Measurements from ENCODE around the gene PDILT.

Gene PDILT

DNA sequence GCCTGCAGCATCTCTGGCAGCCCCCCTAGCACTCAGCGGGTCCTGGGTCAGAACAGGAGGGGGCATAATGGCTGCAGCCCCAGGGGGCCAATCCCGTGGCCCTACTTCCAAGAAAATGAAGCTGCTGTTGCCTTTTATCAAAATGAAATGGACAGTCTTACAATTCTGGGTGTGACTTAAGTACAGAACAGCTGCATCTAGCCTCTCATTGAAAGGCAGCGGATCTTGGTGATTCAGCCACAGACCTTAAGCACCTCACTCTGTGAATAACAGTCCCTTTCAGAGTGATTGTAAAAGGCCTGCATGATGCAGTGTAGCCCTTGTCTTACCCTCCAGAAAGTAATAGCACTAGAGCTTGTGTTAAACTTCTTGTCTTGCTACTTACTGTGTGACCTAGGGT lies 40.5 kb downstream of the PDILT start:
- CTCF ChIA-PET = interaction anchor here (1.4 kb wide), 1 partner anchor 20 kb away, joined by 3 read pairs; no protein-coding TSS in a partner anchor
- no peaks in the 10 kb centered on the region for H3K4me1 Mint-ChIP-seq
- H3K36me3 Mint-ChIP-seq = no peaks in the 10 kb centered on the region
- no peak overlapping the region for H3K27ac Mint-ChIP-seq
- no peak for DNase-seq
- no peak overlapping the region for H3K4me3 Mint-ChIP-seq
- H3K9me3 Mint-ChIP-seq = no peaks in the 10 kb centered on the region
- peaks cover 4% of the 10 kb centered on the region for H3K27me3 Mint-ChIP-seq

DNA sequence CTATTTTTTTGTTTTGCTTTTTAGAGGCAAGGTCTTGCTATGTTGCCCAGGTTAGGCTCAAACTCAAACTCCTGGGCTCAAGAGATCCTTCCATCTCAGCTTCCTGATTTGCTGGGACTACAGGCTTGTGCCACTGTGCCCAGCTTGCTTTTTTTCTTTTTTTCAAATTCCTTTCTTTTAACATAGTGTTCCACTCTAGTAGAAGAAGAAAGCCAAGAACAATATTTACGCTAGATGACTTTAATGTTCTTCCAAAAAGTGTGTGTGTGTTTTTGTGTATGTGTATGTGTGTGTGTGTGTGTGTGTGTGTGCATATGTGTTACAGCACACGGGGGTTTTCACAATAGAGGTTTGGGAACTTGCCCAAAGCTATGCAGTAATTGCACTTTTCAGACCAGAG lies 41.3 kb downstream of the PDILT start:
- CTCF ChIA-PET = interaction anchor here (1.4 kb wide), 1 partner anchor 21 kb away, joined by 3 read pairs; no protein-coding TSS in a partner anchor

DNA sequence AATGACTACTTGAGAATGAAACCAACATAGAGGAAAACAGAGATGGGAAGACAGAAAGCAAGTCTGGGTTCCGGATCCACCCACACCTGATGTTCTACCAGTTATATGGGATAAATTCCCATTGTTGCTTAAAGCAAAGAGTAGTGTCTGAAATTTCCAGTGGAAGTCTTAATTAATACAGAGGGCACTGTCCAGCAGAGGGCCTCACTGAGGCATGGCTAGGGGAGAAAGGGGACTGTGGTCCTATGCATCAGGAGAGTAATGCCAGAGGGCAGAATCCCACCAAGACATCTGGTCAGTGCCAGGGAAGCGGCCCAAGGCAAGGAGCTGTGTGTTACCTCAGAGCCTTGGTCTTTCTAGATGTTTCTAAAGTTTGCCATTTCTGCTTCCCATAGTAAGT lies 44.5 kb downstream of the PDILT start:
- Mint-ChIP-seq H3K27me3 (no peaks in the 10 kb centered on the region), H3K9me3 (peaks cover 2% of the 10 kb centered on the region), H3K4me1 (no peaks in the 10 kb centered on the region), H3K27ac (no peak overlapping the region), H3K36me3 (no peaks in the 10 kb centered on the region), H3K4me3 (no peak overlapping the region)
- DNase-seq = no peak
- CTCF ChIA-PET = no interaction called here

More for the DNA sequence above, 41.3 kb downstream of the PDILT start:
- no peaks in the 10 kb centered on the region for H3K27me3 Mint-ChIP-seq
- no peak for DNase-seq
- H3K36me3 Mint-ChIP-seq = no peaks in the 10 kb centered on the region
- H3K4me1 Mint-ChIP-seq = no peaks in the 10 kb centered on the region
- no peak overlapping the region for H3K4me3 Mint-ChIP-seq
- H3K9me3 Mint-ChIP-seq = no peaks in the 10 kb centered on the region
- no peak overlapping the region for H3K27ac Mint-ChIP-seq

DNA sequence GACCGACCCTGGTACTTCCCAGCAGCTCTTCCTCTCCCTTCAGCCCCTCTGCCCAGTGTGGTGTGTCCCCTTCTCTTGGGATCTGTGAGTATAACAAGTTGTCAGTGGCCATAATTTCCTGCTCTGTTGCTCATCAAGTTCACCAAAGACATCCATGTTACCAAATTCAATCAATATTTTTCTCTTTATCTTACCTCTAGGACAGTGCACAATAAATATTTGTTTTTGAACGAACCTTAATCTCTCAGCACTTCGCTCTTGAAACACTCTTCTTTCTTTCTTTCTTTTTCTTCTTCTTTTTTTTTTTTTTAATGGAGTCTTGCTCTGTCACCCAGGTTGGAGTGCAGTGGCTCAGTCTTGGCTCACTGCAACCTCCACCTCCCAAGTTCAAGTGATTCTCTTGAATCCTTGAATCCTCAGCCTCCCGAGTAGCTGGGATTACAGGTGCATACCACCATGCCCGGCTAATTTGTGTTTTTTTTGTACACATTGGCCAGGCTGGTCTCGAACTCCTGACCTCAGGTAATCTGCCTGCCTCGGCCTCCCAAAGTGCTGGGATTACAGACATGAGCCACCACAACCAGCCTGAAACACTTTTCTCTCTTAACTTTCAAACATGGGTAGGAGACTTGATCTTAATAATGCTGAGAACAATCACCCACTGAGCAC lies 49.3 kb downstream of the PDILT start:
- H3K4me1 Mint-ChIP-seq = no peaks in the 10 kb centered on the region
- H3K36me3 Mint-ChIP-seq = no peaks in the 10 kb centered on the region
- H3K27me3 Mint-ChIP-seq = no peaks in the 10 kb centered on the region
- DNase-seq = no peak
- H3K4me3 Mint-ChIP-seq = no peak overlapping the region
- H3K9me3 Mint-ChIP-seq = peaks cover 2% of the 10 kb centered on the region
- CTCF ChIA-PET = no interaction called here
- no peak overlapping the region for H3K27ac Mint-ChIP-seq

DNA sequence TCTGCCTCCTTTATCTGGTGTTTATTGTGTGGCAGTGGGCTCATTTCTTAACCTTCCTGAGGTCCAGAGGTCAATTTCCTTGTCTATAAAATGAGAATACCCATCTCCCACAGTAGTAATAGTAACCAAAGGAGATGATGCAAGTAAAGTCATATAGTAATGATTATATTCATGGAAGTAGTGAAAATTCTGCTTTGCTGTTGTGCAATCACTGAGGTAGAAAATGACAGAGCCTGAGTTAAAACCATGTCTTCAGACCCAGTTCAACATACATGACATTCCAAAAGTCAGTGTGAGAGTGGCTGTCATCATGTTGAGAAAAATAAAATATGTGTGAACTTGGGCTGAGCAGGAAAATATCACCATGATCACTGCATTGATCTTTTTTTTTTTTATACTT lies 51.2 kb downstream of the PDILT start:
- Mint-ChIP-seq H3K4me3 (no peak overlapping the region), H3K27ac (no peak overlapping the region), H3K27me3 (no peaks in the 10 kb centered on the region), H3K9me3 (peaks cover 2% of the 10 kb centered on the region), H3K4me1 (no peaks in the 10 kb centered on the region), H3K36me3 (no peaks in the 10 kb centered on the region)
- no peak for DNase-seq
- CTCF ChIA-PET = no interaction called here

DNA sequence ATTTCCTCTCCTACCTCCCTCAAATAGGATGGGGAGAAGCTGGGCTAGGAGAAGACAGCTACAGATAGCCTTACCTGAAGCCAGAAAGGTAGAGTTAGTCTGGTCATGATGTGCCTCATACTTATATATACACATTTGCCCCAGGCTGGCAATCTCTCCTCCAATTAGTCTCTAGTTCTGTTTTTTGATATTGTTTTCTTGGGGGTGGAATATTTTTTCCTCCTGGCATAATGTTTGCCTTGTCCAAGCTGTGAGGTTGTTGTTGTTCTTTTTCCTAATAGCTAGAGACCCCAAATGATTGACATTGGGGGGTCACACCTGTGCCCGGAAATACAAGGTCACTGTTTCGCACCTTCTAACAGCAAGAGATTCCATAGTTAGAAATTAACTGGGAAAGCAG lies 51.9 kb downstream of the PDILT start, which contains the start of gene UMOD:
Gene UMOD (minus strand): TSS at position 101 of the 400 bp plus-strand sequence. CDS start 1,978 bp downstream, outside the sequence.
- CTCF ChIA-PET = no interaction called here
- no peak for DNase-seq
- Mint-ChIP-seq H3K9me3 (peaks cover 2% of the 10 kb centered on the region), H3K27me3 (no peaks in the 10 kb centered on the region), H3K4me1 (no peaks in the 10 kb centered on the region), H3K4me3 (no peak within 1 kb of the TSS), H3K36me3 (no peaks in the 10 kb centered on the region), H3K27ac (no peak within 1 kb of the TSS)

DNA sequence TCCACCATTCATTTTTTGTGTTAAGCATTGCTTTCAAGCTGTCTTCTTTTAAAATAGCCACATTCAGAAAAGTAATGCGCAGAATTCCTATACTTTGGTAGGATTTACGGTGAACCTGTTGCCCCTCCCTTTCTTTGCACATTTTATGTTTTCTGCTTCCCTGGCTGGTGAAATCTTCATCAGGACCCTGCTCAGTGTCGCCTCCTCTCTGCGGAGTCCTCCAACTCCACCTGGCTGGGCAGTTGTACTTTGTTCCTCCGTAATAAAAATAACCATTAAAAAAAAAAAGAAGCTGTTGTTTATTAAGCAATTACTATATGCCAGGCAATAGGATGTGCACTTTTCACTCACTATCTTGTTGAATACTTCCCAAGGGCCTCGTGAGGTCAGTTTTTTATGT lies 54.9 kb downstream of the PDILT start:
- CTCF ChIA-PET = interaction anchor here (1.1 to 1.6 kb wide), 2 partner anchors 35 to 449 kb away, joined by 3 to 4 read pairs; no protein-coding TSS in a partner anchor

DNA sequence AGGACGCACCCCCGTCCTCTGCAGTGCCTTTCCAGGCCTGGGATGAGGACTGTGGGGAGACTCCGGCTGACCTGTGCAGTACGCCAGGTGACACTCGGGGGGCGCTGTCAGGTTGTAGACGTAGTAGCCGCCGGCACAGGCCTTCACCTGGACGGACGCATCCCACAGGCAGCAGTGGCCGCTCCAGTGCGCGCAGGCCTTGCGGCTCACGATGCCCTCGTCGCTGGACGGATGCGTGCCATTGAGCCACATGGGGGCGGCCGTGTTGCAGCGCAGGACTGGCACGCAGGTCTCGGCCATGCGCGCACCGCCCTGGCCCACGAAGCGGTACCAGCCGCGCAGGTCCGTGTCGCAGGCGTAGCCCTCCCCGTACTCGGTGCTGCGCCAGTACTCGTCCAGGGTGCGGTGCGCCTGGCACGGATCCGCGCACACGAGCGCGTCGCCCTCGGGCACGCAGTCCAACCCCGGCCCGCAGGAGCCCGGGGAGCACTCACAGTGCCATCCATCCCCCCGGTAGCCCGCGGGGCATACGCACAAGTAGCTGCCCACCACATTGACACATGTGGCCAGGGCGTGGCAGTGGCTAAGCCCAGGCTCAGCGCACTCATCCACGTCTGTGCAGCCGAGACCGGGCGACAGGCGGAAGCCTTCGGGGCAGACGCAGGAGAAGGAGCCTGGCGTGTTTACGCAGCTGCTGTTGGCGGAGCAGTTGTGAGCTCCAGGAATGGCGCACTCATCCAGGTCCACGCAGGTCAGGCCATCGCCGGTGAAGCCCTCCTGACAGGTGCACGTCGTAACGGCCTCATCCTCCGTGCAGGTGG lies 56.0 kb downstream of the PDILT start:
- H3K27me3 Mint-ChIP-seq = no peaks in the 10 kb centered on the region
- H3K36me3 Mint-ChIP-seq = no peaks in the 10 kb centered on the region
- CTCF ChIA-PET = interaction anchor here (1.1 kb wide), 1 partner anchor 448 kb away, joined by 4 read pairs; no protein-coding TSS in a partner anchor
- H3K4me3 Mint-ChIP-seq = no peak overlapping the region
- H3K27ac Mint-ChIP-seq = no peak overlapping the region
- no peak for DNase-seq
- no peaks in the 10 kb centered on the region for H3K9me3 Mint-ChIP-seq
- H3K4me1 Mint-ChIP-seq = no peaks in the 10 kb centered on the region

More for the DNA sequence above, 54.9 kb downstream of the PDILT start:
- H3K27me3 Mint-ChIP-seq = no peaks in the 10 kb centered on the region
- no peak overlapping the region for H3K27ac Mint-ChIP-seq
- H3K9me3 Mint-ChIP-seq = no peaks in the 10 kb centered on the region
- H3K4me3 Mint-ChIP-seq = no peak overlapping the region
- H3K36me3 Mint-ChIP-seq = no peaks in the 10 kb centered on the region
- no peaks in the 10 kb centered on the region for H3K4me1 Mint-ChIP-seq
- no peak for DNase-seq

DNA sequence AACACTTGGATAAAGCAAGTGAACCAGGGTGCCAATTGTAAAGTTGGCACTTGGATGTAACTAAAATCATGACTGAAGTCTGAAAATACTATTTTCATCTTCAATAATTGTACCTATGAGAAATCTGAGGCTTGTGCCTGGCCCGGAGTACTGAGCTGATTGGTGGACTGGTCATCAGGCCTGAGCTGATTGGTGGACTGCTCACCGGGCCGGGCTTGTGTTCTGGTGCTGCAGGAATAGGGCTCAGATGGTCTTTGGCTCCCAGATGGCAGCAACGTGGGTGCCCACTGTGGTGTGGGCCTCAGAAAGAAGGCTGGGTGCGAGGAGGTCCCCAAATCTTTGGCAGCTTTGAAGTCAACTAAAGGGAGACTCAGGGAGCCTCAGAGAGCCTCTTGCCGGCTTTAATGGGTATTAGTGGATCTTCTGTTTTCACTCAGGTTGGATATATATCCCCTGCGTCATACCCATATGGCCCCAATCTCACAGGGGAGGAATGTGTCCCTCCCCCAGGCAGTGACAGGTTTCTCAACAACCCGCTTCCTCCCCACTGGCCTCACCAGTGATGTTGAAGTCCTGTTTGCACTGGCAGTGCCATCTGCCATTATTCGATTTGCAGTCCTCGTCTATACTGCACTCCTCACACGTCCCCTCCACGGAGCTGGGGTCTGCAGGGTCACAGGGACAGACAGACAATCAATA lies 56.7 kb downstream of the PDILT start:
- no peak for DNase-seq
- no peaks in the 10 kb centered on the region for H3K9me3 Mint-ChIP-seq
- CTCF ChIA-PET = no interaction called here
- H3K27me3 Mint-ChIP-seq = no peaks in the 10 kb centered on the region
- no peak overlapping the region for H3K27ac Mint-ChIP-seq
- H3K4me3 Mint-ChIP-seq = no peak overlapping the region
- no peaks in the 10 kb centered on the region for H3K36me3 Mint-ChIP-seq
- H3K4me1 Mint-ChIP-seq = no peaks in the 10 kb centered on the region

DNA sequence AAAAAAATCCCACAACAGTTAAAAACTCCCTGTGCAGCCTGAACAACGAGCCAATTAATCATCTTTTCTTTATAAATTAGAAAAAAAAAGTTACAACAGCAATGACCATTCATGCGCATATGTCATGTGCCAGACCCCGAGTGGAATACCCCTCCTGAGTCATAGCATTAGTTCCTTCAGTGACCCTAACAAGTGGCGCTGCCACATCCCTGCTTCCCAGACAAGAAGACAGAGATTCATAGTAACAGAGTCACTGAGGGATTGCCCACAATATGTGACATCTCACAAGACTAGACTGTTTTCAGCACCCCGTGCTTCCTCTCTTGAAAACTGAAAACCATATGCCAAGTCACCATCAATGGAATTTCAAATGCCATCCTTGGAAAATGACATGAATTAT lies 59.9 kb downstream of the PDILT start:
- H3K27ac Mint-ChIP-seq = no peak overlapping the region
- no peak for DNase-seq
- H3K36me3 Mint-ChIP-seq = no peaks in the 10 kb centered on the region
- H3K9me3 Mint-ChIP-seq = no peaks in the 10 kb centered on the region
- CTCF ChIA-PET = no interaction called here
- H3K4me1 Mint-ChIP-seq = no peaks in the 10 kb centered on the region
- no peak overlapping the region for H3K4me3 Mint-ChIP-seq
- H3K27me3 Mint-ChIP-seq = no peaks in the 10 kb centered on the region

DNA sequence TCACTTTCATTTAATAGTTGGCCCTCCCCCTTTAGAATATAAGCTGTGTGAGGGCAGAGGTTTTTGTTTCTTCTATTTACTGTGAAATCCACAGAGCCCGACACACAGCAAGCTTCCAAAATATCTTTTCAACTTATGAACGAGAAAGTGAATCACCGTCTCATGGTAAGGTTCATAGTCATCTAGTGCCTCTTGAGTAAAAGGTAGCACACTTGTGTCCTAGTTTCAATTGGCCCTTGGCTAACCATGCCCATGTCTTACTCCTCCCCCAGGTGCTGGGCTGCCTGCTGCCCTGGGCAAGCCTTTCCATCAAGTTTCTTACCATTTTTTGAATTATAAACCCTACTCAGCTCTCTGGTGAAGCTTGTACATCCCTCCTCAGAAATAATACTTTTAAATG lies 64.8 kb downstream of the PDILT start:
- H3K9me3 Mint-ChIP-seq = no peaks in the 10 kb centered on the region
- CTCF ChIA-PET = no interaction called here

DNA sequence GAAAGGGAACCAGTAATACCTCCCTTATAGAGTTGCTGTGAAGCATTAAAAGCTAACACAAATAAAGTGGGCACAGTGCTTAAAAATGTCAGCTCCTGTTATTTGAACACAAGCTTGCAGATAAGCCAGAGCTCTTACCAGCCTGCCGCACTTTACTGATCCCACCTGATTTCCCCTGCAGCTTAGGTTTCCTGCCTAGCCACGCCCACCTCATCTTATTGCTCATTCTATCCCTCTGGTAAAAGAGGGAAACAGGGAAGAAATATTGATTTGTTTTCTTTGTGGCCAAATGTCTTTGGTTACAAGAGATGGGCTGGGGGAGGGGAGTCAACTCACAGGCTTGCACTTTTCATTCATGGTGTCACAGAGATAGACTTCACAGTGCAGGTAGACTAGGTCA lies 67.6 kb downstream of the PDILT start:
- CTCF ChIA-PET = interaction anchor here (1.1 kb wide), 1 partner anchor 36 kb away, joined by 3 read pairs; no protein-coding TSS in a partner anchor
- DNase-seq = no peak
- Mint-ChIP-seq H3K27me3 (no peaks in the 10 kb centered on the region), H3K4me1 (no peaks in the 10 kb centered on the region), H3K36me3 (no peaks in the 10 kb centered on the region), H3K9me3 (no peaks in the 10 kb centered on the region), H3K27ac (no peak overlapping the region), H3K4me3 (no peak overlapping the region)

More for the DNA sequence above, 64.8 kb downstream of the PDILT start:
- Mint-ChIP-seq H3K27ac (no peak overlapping the region), H3K4me3 (no peak overlapping the region), H3K27me3 (no peaks in the 10 kb centered on the region), H3K36me3 (no peaks in the 10 kb centered on the region), H3K4me1 (no peaks in the 10 kb centered on the region)
- DNase-seq = no peak

DNA sequence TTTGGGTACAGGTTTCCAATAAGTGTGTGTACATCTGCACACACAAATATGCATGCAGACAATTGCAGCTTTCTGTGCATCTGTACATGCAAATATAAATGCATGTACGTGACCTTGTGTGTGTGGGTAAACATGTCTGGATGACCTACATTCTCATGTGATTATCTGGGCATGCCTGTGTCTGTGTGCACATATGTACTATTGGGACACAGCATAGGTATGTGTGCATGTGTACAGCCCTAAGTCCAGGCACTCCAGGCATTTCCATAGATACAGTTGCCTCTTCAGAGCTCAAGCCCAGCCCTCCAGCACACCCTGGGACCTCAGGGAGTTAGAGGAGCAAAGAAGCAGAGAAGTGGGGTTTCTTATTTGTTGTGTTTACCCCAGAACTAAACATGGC lies 70.1 kb downstream of the PDILT start:
- no peak overlapping the region for H3K4me3 Mint-ChIP-seq
- no peaks in the 10 kb centered on the region for H3K9me3 Mint-ChIP-seq
- H3K27me3 Mint-ChIP-seq = no peaks in the 10 kb centered on the region
- no peaks in the 10 kb centered on the region for H3K36me3 Mint-ChIP-seq
- H3K4me1 Mint-ChIP-seq = no peaks in the 10 kb centered on the region
- no peak overlapping the region for H3K27ac Mint-ChIP-seq
- no peak for DNase-seq
- CTCF ChIA-PET = interaction anchor here (0.6 kb wide), 1 partner anchor 27 kb away, joined by 3 read pairs; no protein-coding TSS in a partner anchor

DNA sequence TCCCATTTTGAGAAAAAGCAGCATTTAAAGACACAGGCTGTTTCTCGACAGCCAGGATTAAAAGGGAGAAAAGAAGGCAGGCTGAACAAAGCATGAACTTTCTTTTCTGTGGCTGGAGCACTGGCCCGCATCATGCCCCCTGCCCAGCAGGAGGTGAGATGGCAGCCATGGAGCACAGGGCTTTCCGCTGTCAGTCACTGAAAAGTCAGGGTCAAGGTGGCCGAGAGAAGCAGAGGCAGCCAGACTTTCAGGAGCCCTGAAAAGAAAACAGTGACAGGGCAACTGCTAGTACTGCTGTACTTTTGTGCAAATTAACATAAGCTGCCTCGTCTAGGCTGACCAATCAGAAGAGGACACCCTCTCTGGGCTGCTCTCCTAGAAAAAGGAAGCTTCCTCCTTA lies 71.4 kb downstream of the PDILT start:
- H3K27ac Mint-ChIP-seq = no peak overlapping the region
- H3K27me3 Mint-ChIP-seq = no peaks in the 10 kb centered on the region
- peaks cover 3% of the 10 kb centered on the region for H3K9me3 Mint-ChIP-seq
- H3K4me3 Mint-ChIP-seq = no peak overlapping the region
- H3K36me3 Mint-ChIP-seq = no peaks in the 10 kb centered on the region
- CTCF ChIA-PET = no interaction called here
- no peaks in the 10 kb centered on the region for H3K4me1 Mint-ChIP-seq
- no peak for DNase-seq

All from activated naive CD4-positive, alpha-beta T cell treated with anti-CD3 and anti-CD28 coated beads, Interleukin-2, amount 10 ng/mL, durations not matched to agents 7 days and 5 days (primary cell).